HepG2 (cell line): Measurements from ENCODE around the gene GPBAR1. TPM values are rescaled to one million over a fixed set of nuclear protein-coding genes. Genes with fewer than 3 reads are reported as not detected.

ENCODE experiments used
- ATF7 ChIP-seq, 2 experiments: fragments of 450-650 bp in 1 of 2; sonication (generic) in 1 of 2; formaldehyde crosslinking in 1 of 2; IDR thresholded peaks; 2 replicates each; pipeline versions ENCODE4 v1.4.0 to v1.6.1; 2016 to 2020; ENCODE audit warnings: antibody characterized with exemption in 1 of 2, mild to moderate bottlenecking in 1 of 2, missing genetic modification reagents in 1 of 2
- ATM ChIP-seq: fragments of 450-650 bp; IDR thresholded peaks from 2 replicates; pipeline ENCODE4 v1.7.1; 2017; ENCODE audit warnings: mild to moderate bottlenecking, borderline replicate concordance
- BRD4 ChIP-seq: sonication (generic); formaldehyde crosslinking; IDR thresholded peaks from 2 replicates; pipeline ENCODE4 v1.4.0; 2020; ENCODE audit warnings: missing genetic modification reagents
- DMAP1 ChIP-seq: IDR thresholded peaks from 2 replicates; pipeline ENCODE4 v1.6.1; 2016
- HINFP ChIP-seq: sonication (generic); formaldehyde crosslinking; IDR thresholded peaks from 2 replicates; pipeline ENCODE4 v1.4.0; 2020; ENCODE audit warnings: low read depth, mild to moderate bottlenecking, missing genetic modification reagents
- HNRNPUL1 ChIP-seq: fragments of 200-400 bp; formaldehyde crosslinking; IDR thresholded peaks from 2 replicates; pipeline ENCODE4 v1.6.1; 2017; ENCODE audit warnings: low read depth, mild to moderate bottlenecking, low read length, moderate library complexity
- LCORL ChIP-seq, 2 experiments: fragments of 450-650 bp in 1 of 2; sonication (generic) in 1 of 2; formaldehyde crosslinking in 1 of 2; IDR thresholded peaks; 2 replicates each; pipeline versions ENCODE4 v1.5.0 to v1.6.1; 2017 to 2020; ENCODE audit warnings: antibody characterized with exemption in 1 of 2, missing genetic modification reagents in 1 of 2
- MEF2D ChIP-seq: sonication (generic); formaldehyde crosslinking; IDR thresholded peaks from 2 replicates; pipeline ENCODE4 v1.5.1; 2020; ENCODE audit warnings: mild to moderate bottlenecking, missing genetic modification reagents
- MNT ChIP-seq: fragments of 450-650 bp; IDR thresholded peaks from 2 replicates; pipeline ENCODE4 v1.6.1; 2016
- POLR2A ChIP-seq, 2 experiments: IDR thresholded peaks; 2 replicates each; pipeline ENCODE4 v1.6.1; 2011; ENCODE audit warnings: low read depth in 2 of 2, low read length in 2 of 2, mild to moderate bottlenecking in 1 of 2, moderate library complexity in 1 of 2; ENCODE audit not compliant: insufficient read depth in 1 of 2
- SAFB2 ChIP-seq: sonication (generic); formaldehyde crosslinking; IDR thresholded peaks from 2 replicates; pipeline ENCODE4 v1.5.1; 2020; ENCODE audit warnings: missing genetic modification reagents, low read depth, mild to moderate bottlenecking, borderline replicate concordance
- SKI ChIP-seq: fragments of 450-650 bp; IDR thresholded peaks from one replicate; pipeline ENCODE4 v1.6.1; 2018; ENCODE audit warnings: mild to moderate bottlenecking; ENCODE audit not compliant: partially characterized antibody
- SOX13 ChIP-seq, 3 experiments: fragments of 450-650 bp in 1 of 3; sonication (generic) in 1 of 3; formaldehyde crosslinking in 1 of 3; IDR thresholded peaks in 2 of 3; conservative IDR thresholded peaks in 1 of 3; 2 replicates each; pipeline versions ENCODE4 v1.5.0 to v1.6.1; 2016 to 2020; ENCODE audit warnings: antibody characterized with exemption in 1 of 3, mild to moderate bottlenecking in 1 of 3, missing compliant biosample characterization in 1 of 3, missing genetic modification reagents in 1 of 3, moderate library complexity in 1 of 3
- STAG1 ChIP-seq: sonication (generic); formaldehyde crosslinking; IDR thresholded peaks from 2 replicates; pipeline ENCODE4 v1.4.0; 2020; ENCODE audit warnings: missing genetic modification reagents
- TEAD3 ChIP-seq: optimal IDR thresholded peaks from 2 replicates; pipeline ENCODE3; 2016; ENCODE audit warnings: borderline replicate concordance
- XBP1 ChIP-seq: sonication (generic); formaldehyde crosslinking; IDR thresholded peaks from 2 replicates; pipeline ENCODE4 v1.5.0; 2020; ENCODE audit warnings: missing genetic modification reagents
- ZNF260 ChIP-seq: sonication (generic); formaldehyde crosslinking; IDR thresholded peaks from 2 replicates; pipeline ENCODE4 v1.4.0; 2020; ENCODE audit warnings: missing genetic modification reagents, low read depth, mild to moderate bottlenecking, borderline replicate concordance
- ZNF687 ChIP-seq: sonication (generic); formaldehyde crosslinking; IDR thresholded peaks from 2 replicates; pipeline ENCODE4 v1.5.1; 2020; ENCODE audit warnings: mild to moderate bottlenecking, missing genetic modification reagents, moderate library complexity
- ZNF777 ChIP-seq: sonication (generic); formaldehyde crosslinking; IDR thresholded peaks from 2 replicates; pipeline ENCODE4 v1.4.0; 2020; ENCODE audit warnings: missing genetic modification reagents
- ZNF782 ChIP-seq: sonication (generic); formaldehyde crosslinking; IDR thresholded peaks from 2 replicates; pipeline ENCODE4 v1.4.0; 2020; ENCODE audit warnings: missing genetic modification reagents, mild to moderate bottlenecking, borderline replicate concordance
- ZNF839 ChIP-seq: sonication (generic); formaldehyde crosslinking; IDR thresholded peaks from 2 replicates; pipeline ENCODE4 v1.4.0; 2020; ENCODE audit warnings: missing genetic modification reagents, mild to moderate bottlenecking, borderline replicate concordance
- polyA plus RNA-seq, 8 experiments: library from polyadenylated mRNA; depleted of rRNA in 3 of 8; stranded (reverse) in 7 of 8; unstranded in 1 of 8; fragments of >200 nt; fragmentation: Illumina TruSeq in 4 of 8; extraction: Trizol in 4 of 8; gene quantifications; 2 replicates each; pipeline versions ENCODE4 v1.2.1 to v1.2.3, GENCODE V29; 2011 to 2016; ENCODE audit warnings: low read depth in 4 of 8, missing spikeins in 1 of 8, mixed read lengths in 1 of 8; ENCODE audit not compliant: insufficient read depth in 1 of 8
- total RNA-seq, 5 experiments: library from RNA; depleted of rRNA; stranded (reverse); fragments of >200 nt; fragmentation: Illumina TruSeq; extraction: Trizol; gene quantifications; 2 replicates each; pipeline ENCODE4 v1.2.3, GENCODE V29; 2016; ENCODE audit warnings: low read depth in 1 of 5
- TF ChIP-seq, protein P1 (sequence below), 2 experiments: fragments of 450-650 bp in 1 of 2; sonication (generic) in 1 of 2; formaldehyde crosslinking; IDR thresholded peaks; 2 replicates each; pipeline versions ENCODE4 v1.5.0 to v1.8.0; 2020 to 2022; ENCODE audit warnings: mild to moderate bottlenecking in 1 of 2, missing genetic modification reagents in 1 of 2

GPBAR1 gene
- total and polyA plus RNA-seq, 2 of the 13 experiments (the other 11 are each of a cell fraction or from before 2014, with no cell fraction given): 0.05 to 0.09 TPM

- peak; percentile 43 for TF ChIP-seq TEAD3
- no peak for TF ChIP-seq SOX13 (IDR thresholded peaks at IDR 0.05)
- TF ChIP-seq SOX13 (CRISPR knock-in tag; conservative IDR thresholded peaks at IDR 0.05 in 1 of 2, IDR thresholded peaks at IDR 0.05 in 1 of 2): peak in 1 of 2 experiments; percentile 31; a peak in 1 of 4 replicates
- TF ChIP-seq POLR2A (IDR thresholded peaks at IDR 0.05; ENCODE audit: insufficient read depth in 1 of 2, low read depth in 2 of 2, low read length in 2 of 2): no peak
- TF ChIP-seq LCORL (IDR thresholded peaks at IDR 0.05): 0 out of 2 replicates have a peak, but pooled peaks have one; percentile 39
- peak; percentile 30; the same call in 1 of the 2 replicates for TF ChIP-seq LCORL (CRISPR knock-in tag; IDR thresholded peaks at IDR 0.05)
- no peak for TF ChIP-seq SKI
- TF ChIP-seq BRD4 (CRISPR knock-in tag): no peak
- no peak for TF ChIP-seq HNRNPUL1
- no peak for TF ChIP-seq ZNF260
- TF ChIP-seq, protein P1, sequence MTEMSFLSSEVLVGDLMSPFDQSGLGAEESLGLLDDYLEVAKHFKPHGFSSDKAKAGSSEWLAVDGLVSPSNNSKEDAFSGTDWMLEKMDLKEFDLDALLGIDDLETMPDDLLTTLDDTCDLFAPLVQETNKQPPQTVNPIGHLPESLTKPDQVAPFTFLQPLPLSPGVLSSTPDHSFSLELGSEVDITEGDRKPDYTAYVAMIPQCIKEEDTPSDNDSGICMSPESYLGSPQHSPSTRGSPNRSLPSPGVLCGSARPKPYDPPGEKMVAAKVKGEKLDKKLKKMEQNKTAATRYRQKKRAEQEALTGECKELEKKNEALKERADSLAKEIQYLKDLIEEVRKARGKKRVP (CRISPR knock-in tag; IDR thresholded peaks at IDR 0.05): no peak
- TF ChIP-seq HINFP (CRISPR knock-in tag): no peak
- TF ChIP-seq ZNF782: no peak
- TF ChIP-seq ZNF777 (CRISPR knock-in tag): 0 out of 2 replicates have a peak, but pooled peaks have one; percentile 22
- TF ChIP-seq MNT: no peak
- TF ChIP-seq DMAP1 (CRISPR knock-in tag): no peak
- no peak for TF ChIP-seq ZNF839
- TF ChIP-seq ZNF687 (CRISPR knock-in tag): no peak
- no peak for TF ChIP-seq ATF7 (IDR thresholded peaks at IDR 0.05)
- no peak for TF ChIP-seq ATF7 (CRISPR knock-in tag; IDR thresholded peaks at IDR 0.05)
- peak; percentile 90; the same call in 1 of the 2 replicates for TF ChIP-seq MEF2D (CRISPR knock-in tag)
- TF ChIP-seq STAG1: no peak
- TF ChIP-seq SAFB2: no peak
- no peak for TF ChIP-seq ATM
- no peak for TF ChIP-seq XBP1
Observed at GRCh38 chr2:218296200-218296599, 35.4 kb downstream of the GPBAR1 start (continued).
